SK-N-SH (cell line): ENCODE data around the gene TMPRSS11D.

ENCODE experiments used
- CHD2 ChIP-seq: fragments of 150-350 bp; IDR thresholded peaks from 2 replicates; pipeline ENCODE4 v1.6.1; 2018; ENCODE audit warnings: low read length; ENCODE audit not compliant: partially characterized antibody
- RXRA ChIP-seq: IDR thresholded peaks from 2 replicates; pipeline ENCODE4 v1.4.0; 2012; ENCODE audit warnings: low read depth, mild to moderate bottlenecking, borderline replicate concordance
- TF ChIP-seq, protein P1 (sequence below): fragments of 200-600 bp; sonication (generic); IDR thresholded peaks from 2 replicates; pipeline ENCODE4 v1.6.1; 2017; ENCODE audit warnings: antibody characterized with exemption, mild to moderate bottlenecking, moderate library complexity

DNA sequence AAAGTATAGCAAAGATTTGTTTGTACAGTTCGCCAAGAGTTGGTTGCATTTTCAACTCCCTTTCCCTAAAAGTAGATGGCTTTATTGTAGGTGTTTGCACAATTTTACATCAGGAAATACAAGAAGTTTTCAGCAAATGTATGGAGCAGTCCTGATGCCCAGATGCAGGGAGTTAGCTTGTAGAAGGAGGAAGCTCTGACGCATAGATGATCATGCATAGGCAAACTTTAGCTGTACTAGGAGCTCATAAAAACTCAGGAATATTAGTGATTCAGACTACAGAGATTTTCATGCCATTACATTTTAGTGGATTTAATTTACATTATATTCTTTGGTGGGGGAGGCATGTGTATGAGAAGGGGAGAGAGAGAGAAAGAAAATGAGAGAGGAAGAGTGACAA lies 62.9 kb downstream of the TMPRSS11D start:
- no peak for TF ChIP-seq CHD2
- no peak for TF ChIP-seq RXRA
- TF ChIP-seq, protein P1, sequence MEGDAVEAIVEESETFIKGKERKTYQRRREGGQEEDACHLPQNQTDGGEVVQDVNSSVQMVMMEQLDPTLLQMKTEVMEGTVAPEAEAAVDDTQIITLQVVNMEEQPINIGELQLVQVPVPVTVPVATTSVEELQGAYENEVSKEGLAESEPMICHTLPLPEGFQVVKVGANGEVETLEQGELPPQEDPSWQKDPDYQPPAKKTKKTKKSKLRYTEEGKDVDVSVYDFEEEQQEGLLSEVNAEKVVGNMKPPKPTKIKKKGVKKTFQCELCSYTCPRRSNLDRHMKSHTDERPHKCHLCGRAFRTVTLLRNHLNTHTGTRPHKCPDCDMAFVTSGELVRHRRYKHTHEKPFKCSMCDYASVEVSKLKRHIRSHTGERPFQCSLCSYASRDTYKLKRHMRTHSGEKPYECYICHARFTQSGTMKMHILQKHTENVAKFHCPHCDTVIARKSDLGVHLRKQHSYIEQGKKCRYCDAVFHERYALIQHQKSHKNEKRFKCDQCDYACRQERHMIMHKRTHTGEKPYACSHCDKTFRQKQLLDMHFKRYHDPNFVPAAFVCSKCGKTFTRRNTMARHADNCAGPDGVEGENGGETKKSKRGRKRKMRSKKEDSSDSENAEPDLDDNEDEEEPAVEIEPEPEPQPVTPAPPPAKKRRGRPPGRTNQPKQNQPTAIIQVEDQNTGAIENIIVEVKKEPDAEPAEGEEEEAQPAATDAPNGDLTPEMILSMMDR, result no peak
